K562 (cell line): ENCODE results near the gene PLGRKT. TPM values are rescaled to one million over a fixed set of nuclear protein-coding genes. Genes with fewer than 3 reads are reported as not detected.
A peak's percentile ranks its signal among the peaks of the same experiment; 100 is the strongest.

ENCODE experiments used
- C11orf30 ChIP-seq: fragments of 450-650 bp; IDR thresholded peaks from 2 replicates; pipeline ENCODE4 v1.6.1; 2016; ENCODE audit warnings: low read depth, mild to moderate bottlenecking
- CEBPB ChIP-seq: fragments of 450-650 bp; IDR thresholded peaks from 2 replicates; pipeline ENCODE4 v1.6.1; 2016; ENCODE audit warnings: missing genetic modification characterization, missing compliant biosample characterization
- GABPB2 ChIP-seq: fragments of 250-450 bp; sonication (Bioruptor Pico); conservative IDR thresholded peaks from 2 replicates; pipeline ENCODE4 v1.5.1; 2021; ENCODE audit warnings: mild to moderate bottlenecking
- HMG20B ChIP-seq: fragments of 250-450 bp; sonication (Bioruptor Pico); IDR thresholded peaks from 2 replicates; pipeline ENCODE4 v1.5.0; 2021; ENCODE audit warnings: mild to moderate bottlenecking
- MAFF ChIP-seq: IDR thresholded peaks from 2 replicates; pipeline ENCODE4 v1.6.1; 2012; ENCODE audit warnings: low read length, improper control_type of control experiment
- MAFG ChIP-seq: fragments of 450-650 bp; conservative IDR thresholded peaks from 2 replicates; pipeline ENCODE4 v1.6.1; 2016; ENCODE audit warnings: missing genetic modification characterization, missing compliant biosample characterization
- MAFK ChIP-seq: IDR thresholded peaks from 2 replicates; pipeline ENCODE4 v1.6.1; 2011; ENCODE audit warnings: low read length, improper control_type of control experiment
- NFE2 ChIP-seq: IDR thresholded peaks from 2 replicates; pipeline ENCODE4 v1.6.1; 2014; ENCODE audit warnings: antibody characterized with exemption, low read depth
- POLR2A ChIP-seq: fragments of 450-650 bp; conservative IDR thresholded peaks from 2 replicates; pipeline ENCODE4 v1.6.1; 2016
- SPI1 ChIP-seq: IDR thresholded peaks from 2 replicates; pipeline ENCODE4 v1.6.1; 2011; ENCODE audit warnings: low read depth, low read length, control low read depth, borderline replicate concordance
- TBP ChIP-seq: optimal IDR thresholded peaks from 2 replicates; pipeline ENCODE3; 2011; ENCODE audit warnings: low read depth, low read length, improper control_type of control experiment
- ZNF507 ChIP-seq: conservative IDR thresholded peaks from 2 replicates; pipeline ENCODE4 v1.6.1; 2017; ENCODE audit warnings: missing genetic modification characterization, missing compliant biosample characterization
- polyA plus RNA-seq, 8 experiments: library from polyadenylated mRNA; depleted of rRNA in 4 of 8; stranded (reverse) in 5 of 8; unstranded in 3 of 8; fragments of >200 nt; fragmentation: Nextera tagmentation in 2 of 8; fragmentation: Illumina TruSeq in 1 of 8; extraction: Ambion mirVana in 2 of 8; extraction: Trizol in 1 of 8; gene quantifications; 2 replicates each; pipeline versions ENCODE4 v1.2.1 to v1.2.3, GENCODE V29; 2011 to 2014; ENCODE audit warnings: inconsistent platforms in 1 of 8, missing spikeins in 1 of 8
- total RNA-seq, 7 experiments: library from RNA; depleted of rRNA in 6 of 7; stranded (reverse); fragments of >200 nt in 6 of 7; fragmentation: Illumina TruSeq in 2 of 7; extraction: Trizol in 2 of 7; gene quantifications; 2 replicates each; pipeline versions ENCODE4 v1.2.1 to v1.2.3, GENCODE V29; 2011 to 2021; ENCODE audit warnings: low replicate concordance in 1 of 7
- TF ChIP-seq, protein P1 (sequence below): fragments of 450-650 bp; IDR thresholded peaks from 2 replicates; pipeline ENCODE4 v1.6.1; 2016; ENCODE audit warnings: mild to moderate bottlenecking, moderate library complexity
- TF ChIP-seq, protein P2 (sequence below): fragments of 450-650 bp; IDR thresholded peaks from 2 replicates; pipeline ENCODE4 v1.6.1; 2018; ENCODE audit warnings: mild to moderate bottlenecking, low read depth; ENCODE audit not compliant: partially characterized antibody

PLGRKT gene
- total and polyA plus RNA-seq, 9 of the 15 experiments (the other 6 are each of a cell fraction or from before 2014, with no cell fraction given) = 4.7 to 13.8 (median 6.5) TPM

DNA sequence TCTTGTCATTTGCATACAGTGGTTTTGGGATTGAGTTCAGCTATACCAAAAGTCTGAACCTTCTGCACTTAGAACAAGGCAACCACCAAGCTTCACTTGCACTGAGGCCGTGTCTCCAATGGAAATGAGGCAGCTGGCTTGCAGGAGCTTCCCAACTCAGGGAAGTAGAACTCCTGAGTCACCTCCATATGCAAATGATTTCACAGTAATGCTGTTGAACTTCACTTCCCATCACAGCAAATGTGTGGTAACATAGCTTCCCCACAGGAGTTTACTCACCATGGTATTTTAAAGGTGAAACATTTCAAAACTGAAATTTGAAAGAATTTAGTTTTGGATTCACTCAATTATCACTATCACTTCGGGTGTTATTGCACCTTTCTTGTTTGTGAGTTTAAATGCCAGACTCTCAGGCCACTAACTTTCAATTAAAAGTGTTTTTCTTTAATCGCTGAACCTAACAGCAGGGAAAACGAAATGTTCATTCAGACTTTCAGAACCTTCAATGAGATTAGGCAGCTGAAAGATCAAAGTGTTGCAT lies 21.6 kb upstream of the PLGRKT start (continued):
- TF ChIP-seq, protein P1, sequence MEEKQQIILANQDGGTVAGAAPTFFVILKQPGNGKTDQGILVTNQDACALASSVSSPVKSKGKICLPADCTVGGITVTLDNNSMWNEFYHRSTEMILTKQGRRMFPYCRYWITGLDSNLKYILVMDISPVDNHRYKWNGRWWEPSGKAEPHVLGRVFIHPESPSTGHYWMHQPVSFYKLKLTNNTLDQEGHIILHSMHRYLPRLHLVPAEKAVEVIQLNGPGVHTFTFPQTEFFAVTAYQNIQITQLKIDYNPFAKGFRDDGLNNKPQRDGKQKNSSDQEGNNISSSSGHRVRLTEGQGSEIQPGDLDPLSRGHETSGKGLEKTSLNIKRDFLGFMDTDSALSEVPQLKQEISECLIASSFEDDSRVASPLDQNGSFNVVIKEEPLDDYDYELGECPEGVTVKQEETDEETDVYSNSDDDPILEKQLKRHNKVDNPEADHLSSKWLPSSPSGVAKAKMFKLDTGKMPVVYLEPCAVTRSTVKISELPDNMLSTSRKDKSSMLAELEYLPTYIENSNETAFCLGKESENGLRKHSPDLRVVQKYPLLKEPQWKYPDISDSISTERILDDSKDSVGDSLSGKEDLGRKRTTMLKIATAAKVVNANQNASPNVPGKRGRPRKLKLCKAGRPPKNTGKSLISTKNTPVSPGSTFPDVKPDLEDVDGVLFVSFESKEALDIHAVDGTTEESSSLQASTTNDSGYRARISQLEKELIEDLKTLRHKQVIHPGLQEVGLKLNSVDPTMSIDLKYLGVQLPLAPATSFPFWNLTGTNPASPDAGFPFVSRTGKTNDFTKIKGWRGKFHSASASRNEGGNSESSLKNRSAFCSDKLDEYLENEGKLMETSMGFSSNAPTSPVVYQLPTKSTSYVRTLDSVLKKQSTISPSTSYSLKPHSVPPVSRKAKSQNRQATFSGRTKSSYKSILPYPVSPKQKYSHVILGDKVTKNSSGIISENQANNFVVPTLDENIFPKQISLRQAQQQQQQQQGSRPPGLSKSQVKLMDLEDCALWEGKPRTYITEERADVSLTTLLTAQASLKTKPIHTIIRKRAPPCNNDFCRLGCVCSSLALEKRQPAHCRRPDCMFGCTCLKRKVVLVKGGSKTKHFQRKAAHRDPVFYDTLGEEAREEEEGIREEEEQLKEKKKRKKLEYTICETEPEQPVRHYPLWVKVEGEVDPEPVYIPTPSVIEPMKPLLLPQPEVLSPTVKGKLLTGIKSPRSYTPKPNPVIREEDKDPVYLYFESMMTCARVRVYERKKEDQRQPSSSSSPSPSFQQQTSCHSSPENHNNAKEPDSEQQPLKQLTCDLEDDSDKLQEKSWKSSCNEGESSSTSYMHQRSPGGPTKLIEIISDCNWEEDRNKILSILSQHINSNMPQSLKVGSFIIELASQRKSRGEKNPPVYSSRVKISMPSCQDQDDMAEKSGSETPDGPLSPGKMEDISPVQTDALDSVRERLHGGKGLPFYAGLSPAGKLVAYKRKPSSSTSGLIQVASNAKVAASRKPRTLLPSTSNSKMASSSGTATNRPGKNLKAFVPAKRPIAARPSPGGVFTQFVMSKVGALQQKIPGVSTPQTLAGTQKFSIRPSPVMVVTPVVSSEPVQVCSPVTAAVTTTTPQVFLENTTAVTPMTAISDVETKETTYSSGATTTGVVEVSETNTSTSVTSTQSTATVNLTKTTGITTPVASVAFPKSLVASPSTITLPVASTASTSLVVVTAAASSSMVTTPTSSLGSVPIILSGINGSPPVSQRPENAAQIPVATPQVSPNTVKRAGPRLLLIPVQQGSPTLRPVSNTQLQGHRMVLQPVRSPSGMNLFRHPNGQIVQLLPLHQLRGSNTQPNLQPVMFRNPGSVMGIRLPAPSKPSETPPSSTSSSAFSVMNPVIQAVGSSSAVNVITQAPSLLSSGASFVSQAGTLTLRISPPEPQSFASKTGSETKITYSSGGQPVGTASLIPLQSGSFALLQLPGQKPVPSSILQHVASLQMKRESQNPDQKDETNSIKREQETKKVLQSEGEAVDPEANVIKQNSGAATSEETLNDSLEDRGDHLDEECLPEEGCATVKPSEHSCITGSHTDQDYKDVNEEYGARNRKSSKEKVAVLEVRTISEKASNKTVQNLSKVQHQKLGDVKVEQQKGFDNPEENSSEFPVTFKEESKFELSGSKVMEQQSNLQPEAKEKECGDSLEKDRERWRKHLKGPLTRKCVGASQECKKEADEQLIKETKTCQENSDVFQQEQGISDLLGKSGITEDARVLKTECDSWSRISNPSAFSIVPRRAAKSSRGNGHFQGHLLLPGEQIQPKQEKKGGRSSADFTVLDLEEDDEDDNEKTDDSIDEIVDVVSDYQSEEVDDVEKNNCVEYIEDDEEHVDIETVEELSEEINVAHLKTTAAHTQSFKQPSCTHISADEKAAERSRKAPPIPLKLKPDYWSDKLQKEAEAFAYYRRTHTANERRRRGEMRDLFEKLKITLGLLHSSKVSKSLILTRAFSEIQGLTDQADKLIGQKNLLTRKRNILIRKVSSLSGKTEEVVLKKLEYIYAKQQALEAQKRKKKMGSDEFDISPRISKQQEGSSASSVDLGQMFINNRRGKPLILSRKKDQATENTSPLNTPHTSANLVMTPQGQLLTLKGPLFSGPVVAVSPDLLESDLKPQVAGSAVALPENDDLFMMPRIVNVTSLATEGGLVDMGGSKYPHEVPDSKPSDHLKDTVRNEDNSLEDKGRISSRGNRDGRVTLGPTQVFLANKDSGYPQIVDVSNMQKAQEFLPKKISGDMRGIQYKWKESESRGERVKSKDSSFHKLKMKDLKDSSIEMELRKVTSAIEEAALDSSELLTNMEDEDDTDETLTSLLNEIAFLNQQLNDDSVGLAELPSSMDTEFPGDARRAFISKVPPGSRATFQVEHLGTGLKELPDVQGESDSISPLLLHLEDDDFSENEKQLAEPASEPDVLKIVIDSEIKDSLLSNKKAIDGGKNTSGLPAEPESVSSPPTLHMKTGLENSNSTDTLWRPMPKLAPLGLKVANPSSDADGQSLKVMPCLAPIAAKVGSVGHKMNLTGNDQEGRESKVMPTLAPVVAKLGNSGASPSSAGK = no peak
- 0 out of 2 replicates have a peak, but pooled peaks have one; percentile 33 for TF ChIP-seq CEBPB (tag)
- no peak for TF ChIP-seq ZNF507 (tag)
- peak; percentile 61 for TF ChIP-seq TBP
- no peak for TF ChIP-seq GABPB2 (CRISPR knock-in tag)
- TF ChIP-seq SPI1 = peak; percentile 48; the same call in 1 of the 2 replicates
- TF ChIP-seq C11orf30 = peak; percentile 53
- 0 out of 2 replicates have a peak, but pooled peaks have one; percentile 12 for TF ChIP-seq MAFF
- TF ChIP-seq MAFK = peak; percentile 49; the same call in 1 of the 2 replicates
- TF ChIP-seq NFE2 = peak; percentile 75
- peak; percentile 31 for TF ChIP-seq MAFG
- TF ChIP-seq POLR2A = peak; percentile 64
- TF ChIP-seq, protein P2, sequence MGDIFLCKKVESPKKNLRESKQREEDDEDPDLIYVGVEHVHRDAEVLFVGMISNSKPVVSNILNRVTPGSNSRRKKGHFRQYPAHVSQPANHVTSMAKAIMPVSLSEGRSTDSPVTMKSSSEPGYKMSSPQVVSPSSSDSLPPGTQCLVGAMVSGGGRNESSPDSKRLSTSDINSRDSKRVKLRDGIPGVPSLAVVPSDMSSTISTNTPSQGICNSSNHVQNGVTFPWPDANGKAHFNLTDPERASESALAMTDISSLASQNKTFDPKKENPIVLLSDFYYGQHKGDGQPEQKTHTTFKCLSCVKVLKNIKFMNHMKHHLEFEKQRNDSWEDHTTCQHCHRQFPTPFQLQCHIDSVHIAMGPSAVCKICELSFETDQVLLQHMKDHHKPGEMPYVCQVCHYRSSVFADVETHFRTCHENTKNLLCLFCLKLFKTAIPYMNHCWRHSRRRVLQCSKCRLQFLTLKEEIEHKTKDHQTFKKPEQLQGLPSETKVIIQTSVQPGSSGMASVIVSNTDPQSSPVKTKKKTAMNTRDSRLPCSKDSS = no peak
- TF ChIP-seq HMG20B (CRISPR knock-in tag) = no peak
